GM18526 (cell line): ENCODE data around the gene MSI2.

ENCODE experiments used
- POLR2A ChIP-seq: IDR thresholded peaks from 3 replicates; pipeline ENCODE4 v1.6.1; 2011; ENCODE audit not compliant: insufficient read length; ENCODE audit errors: extremely low read depth

MSI2 gene

GRCh38 chr17:57277923-57278604 is 21.7 kb downstream of the MSI2 start:
- no peak for TF ChIP-seq POLR2A

GRCh38 chr17:57278740-57279387 is 22.5 kb downstream of the MSI2 start:
- TF ChIP-seq POLR2A: no peak

DNA sequence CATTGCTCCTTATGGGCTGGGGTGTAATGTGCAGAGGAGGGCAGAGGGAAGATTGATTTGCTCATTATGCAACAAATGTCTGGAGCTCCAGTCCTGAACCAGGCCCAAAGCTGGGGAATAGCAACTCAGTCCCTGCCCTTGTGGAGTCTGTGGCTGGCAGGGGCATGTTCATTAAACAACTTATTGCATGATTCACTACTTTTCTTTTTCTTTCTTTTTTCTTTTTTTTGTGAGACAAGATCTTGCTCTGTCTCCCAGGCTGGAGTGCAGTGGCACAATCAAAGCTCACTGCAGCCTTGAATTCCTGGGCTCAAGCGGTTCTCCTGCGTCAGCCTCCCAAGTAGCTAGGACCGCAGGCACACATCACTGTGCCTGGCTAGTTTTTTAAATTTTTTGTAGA is 23.1 kb downstream of the MSI2 start:
- TF ChIP-seq POLR2A: no peak

DNA sequence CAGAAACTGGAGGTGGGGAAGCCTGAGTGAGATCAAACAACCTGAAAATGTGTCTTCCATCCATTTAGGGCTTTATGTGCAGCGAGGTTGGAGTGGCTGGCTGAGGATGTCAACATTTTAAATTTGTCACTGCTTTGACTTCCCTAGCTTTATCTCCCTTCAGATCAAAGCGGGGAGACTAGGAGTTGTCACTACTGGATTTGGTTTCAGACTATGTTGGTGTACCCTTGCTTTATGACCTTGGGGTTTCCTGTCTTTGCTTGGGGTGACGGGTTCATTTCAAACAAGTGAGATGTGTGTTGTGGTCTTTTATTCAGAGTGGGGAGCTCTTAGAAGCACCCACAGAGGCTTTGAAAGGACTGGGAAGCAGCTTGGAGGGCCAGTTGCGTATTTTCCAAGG is 25.6 kb downstream of the MSI2 start:
- no peak for TF ChIP-seq POLR2A

GRCh38 chr17:57282296-57282695 is 26.0 kb downstream of the MSI2 start:
- no peak for TF ChIP-seq POLR2A

DNA sequence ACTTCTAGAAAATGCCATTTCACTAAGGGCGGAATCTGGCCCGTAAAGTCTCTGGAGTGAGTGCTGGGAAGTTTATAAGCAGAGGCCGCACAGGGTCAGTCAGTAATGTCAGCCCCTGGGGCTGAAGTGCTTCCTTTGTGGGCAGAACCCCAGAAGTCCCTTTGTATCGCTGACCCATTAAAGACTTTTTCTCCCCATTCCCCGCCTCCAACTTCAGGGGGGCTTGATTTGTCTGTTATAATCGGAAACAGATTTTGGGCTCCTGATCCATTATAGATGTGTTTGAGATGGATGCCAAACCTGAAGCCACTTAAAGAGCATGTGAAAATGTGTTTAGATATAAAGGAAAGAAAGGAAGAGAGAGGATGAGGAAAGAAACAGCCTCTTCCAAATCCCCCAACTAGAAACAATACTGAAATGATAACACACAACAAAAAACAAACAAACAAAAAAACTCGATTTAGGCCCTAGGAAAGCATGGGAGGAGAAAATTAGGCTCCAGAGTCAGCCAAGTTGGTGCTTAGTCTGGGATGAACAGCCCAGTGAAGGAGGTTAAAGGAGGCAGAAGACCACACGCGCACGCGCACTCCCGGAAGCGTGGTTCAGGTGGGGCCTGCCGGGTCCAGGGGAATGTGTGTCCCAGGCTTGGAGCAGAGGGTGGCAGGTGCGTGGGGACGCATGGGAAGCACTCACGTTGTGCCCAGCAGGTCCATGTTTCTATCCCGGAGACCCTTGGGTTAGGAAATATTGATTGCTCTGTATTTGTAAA is 27.1 kb downstream of the MSI2 start:
- TF ChIP-seq POLR2A: no peak

- TF ChIP-seq POLR2A: no peak
Measured at GRCh38 chr17:57284583-57284982, 28.3 kb downstream of the MSI2 start.

- no peak for TF ChIP-seq POLR2A
Measured at GRCh38 chr17:57284984-57285646, 28.8 kb downstream of the MSI2 start.

GRCh38 chr17:57285701-57286100 is 29.4 kb downstream of the MSI2 start:
- TF ChIP-seq POLR2A: no peak

DNA sequence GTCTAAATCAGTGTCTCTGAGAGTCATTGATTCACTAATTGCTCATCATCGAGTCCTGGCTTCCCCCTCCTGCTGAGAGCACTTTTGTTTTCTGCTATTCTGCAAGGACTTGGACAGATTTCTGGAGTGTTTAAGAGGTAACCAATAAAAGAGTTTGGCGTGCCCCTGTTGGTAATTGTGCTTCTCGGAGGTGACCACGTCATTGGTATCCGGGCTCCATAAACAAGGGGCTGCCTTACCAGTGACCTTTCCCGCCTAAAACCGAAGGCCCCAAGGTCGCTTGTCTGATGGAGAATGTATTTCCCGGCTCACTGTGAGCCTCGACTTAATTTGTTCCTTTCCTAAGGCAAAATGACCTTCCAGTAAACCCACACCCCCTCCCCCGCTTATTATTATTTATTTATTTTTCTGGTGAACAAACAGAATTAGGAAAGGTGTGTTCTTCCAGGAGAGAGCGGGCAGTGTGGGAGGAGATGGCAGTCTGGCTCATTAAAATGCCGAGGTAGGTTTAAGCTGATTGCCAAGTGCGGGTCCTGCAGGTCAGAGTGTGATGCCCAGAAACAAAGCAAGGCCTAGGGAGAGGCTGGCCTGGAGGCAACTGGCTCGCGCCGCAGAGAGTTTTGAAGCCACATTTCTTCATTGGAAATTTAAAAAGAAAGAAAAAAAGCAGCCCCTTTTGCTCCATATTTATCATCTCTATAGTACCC is 30.2 kb downstream of the MSI2 start:
- no peak for TF ChIP-seq POLR2A

DNA sequence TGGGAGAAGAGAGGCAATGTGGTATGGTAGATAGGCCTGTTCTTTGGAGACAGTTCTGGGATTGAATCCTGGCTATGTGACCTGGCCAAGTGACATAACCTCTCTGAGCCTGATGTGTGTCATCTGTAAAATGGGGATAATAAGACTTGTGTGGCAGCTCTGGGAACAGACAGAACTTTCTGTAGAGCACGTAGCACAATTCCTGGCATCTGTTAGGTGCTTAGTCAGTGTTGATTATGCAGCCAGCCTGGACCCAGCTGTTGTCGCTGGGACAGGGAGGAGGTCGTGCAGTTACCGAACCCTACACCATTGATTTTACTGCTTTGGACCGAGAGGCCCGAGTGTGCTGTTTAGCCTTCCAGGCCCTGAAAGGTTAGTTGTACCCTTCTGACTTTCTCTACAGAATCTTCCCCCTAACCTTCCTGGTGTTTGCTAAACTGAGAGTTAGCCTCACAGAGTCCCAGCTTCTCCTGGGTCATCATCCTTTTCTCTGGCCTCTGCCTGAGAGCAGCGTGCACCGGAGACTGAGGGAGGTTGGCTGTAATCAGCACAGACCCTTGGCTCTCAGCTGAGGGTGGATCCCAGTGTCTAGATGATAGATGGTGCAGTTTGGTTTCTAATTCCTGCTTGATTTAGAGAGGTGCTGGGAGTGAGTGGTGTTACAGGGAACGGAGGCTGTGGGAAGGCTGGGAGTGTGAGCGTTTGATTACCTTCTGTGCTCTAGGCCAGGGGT is 31.9 kb downstream of the MSI2 start:
- TF ChIP-seq POLR2A: no peak

DNA sequence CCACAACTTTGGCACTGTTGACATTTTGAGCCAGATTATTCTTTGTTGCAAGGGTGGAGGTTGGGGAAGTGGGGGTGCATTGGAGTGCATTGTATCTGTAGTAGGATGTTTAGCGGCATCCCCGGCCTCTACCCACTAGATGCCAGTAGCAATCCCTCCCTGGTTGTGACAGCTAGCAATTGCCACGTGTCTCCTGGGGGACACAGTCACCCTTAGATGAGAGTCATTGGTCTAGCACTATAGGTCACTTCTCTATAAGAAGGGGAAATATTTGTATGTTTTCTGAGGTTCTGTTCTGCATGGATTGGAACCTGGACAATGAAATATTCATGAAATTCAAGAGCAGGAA is 32.4 kb downstream of the MSI2 start:
- TF ChIP-seq POLR2A: no peak

- no peak for TF ChIP-seq POLR2A
Measured at GRCh38 chr17:57289130-57289529, 32.8 kb downstream of the MSI2 start.

GRCh38 chr17:57289613-57290012 is 33.3 kb downstream of the MSI2 start:
- no peak for TF ChIP-seq POLR2A
